ENCODE results near the gene CPED1.

The CPED1 gene

GRCh38 chr7:121261207-121261884 lies 272.8 kb downstream of the CPED1 start:
- DNase-seq (ENCODE audit: low spot score), result no peak

- DNase-seq (ENCODE audit: low spot score), result no peak
These were observed 273.7 kb downstream of the CPED1 start for GRCh38 chr7:121262221-121262620.

- no peak for DNase-seq (ENCODE audit: low spot score)
These were observed 274.5 kb downstream of the CPED1 start for GRCh38 chr7:121262969-121263368.

GRCh38 chr7:121266307-121266894 lies 277.9 kb downstream of the CPED1 start:
- no peak for DNase-seq (ENCODE audit: low spot score)

GRCh38 chr7:121267612-121268011 lies 279.1 kb downstream of the CPED1 start:
- no peak for DNase-seq (ENCODE audit: low spot score)

GRCh38 chr7:121269798-121270197 lies 281.3 kb downstream of the CPED1 start:
- DNase-seq (ENCODE audit: low spot score), result no peak

- DNase-seq (ENCODE audit: low spot score), result no peak
These were observed 282.6 kb downstream of the CPED1 start for GRCh38 chr7:121271098-121271497.

- no peak for DNase-seq (ENCODE audit: low spot score)
These were observed 283.4 kb downstream of the CPED1 start for GRCh38 chr7:121271916-121272315.

GRCh38 chr7:121272676-121273075 lies 284.2 kb downstream of the CPED1 start:
- no peak for DNase-seq (ENCODE audit: low spot score)

GRCh38 chr7:121273467-121274167 lies 285.1 kb downstream of the CPED1 start:
- DNase-seq (ENCODE audit: low spot score), result no peak

- no peak for DNase-seq (ENCODE audit: low spot score)
These were observed 286.0 kb downstream of the CPED1 start for GRCh38 chr7:121274467-121274866.

- DNase-seq (ENCODE audit: low spot score), result no peak
These were observed 286.7 kb downstream of the CPED1 start for GRCh38 chr7:121275204-121275603.

GRCh38 chr7:121276313-121276712 lies 287.8 kb downstream of the CPED1 start:
- DNase-seq (ENCODE audit: low spot score), result no peak

GRCh38 chr7:121278120-121279021 lies 289.9 kb downstream of the CPED1 start:
- DNase-seq (ENCODE audit: low spot score), result no peak

- no peak for DNase-seq (ENCODE audit: low spot score)
These were observed 290.6 kb downstream of the CPED1 start for GRCh38 chr7:121279060-121279620.

- DNase-seq (ENCODE audit: low spot score), result no peak
These were observed 291.3 kb downstream of the CPED1 start for GRCh38 chr7:121279822-121280221.

- no peak for DNase-seq (ENCODE audit: low spot score)
These were observed 292.1 kb downstream of the CPED1 start for GRCh38 chr7:121280656-121281055.

GRCh38 chr7:121282129-121282528 lies 293.6 kb downstream of the CPED1 start:
- DNase-seq (ENCODE audit: low spot score), result no peak

- no peak for DNase-seq (ENCODE audit: low spot score)
These were observed 296.7 kb downstream of the CPED1 start for GRCh38 chr7:121285066-121285667.

- no peak for DNase-seq (ENCODE audit: low spot score)
These were observed 297.7 kb downstream of the CPED1 start for GRCh38 chr7:121286186-121286585.
